ENCODE results near the gene DLGAP1.

The DLGAP1 gene

GRCh38 chr18:4238966-4239365, 216.1 kb downstream of the DLGAP1 start:
- peaks cover 5% of the 10 kb centered on the region for H3K27me3 ChIP-seq (ENCODE audit: insufficient read depth, poor library complexity, severe bottlenecking)

GRCh38 chr18:4237664-4238041, 217.5 kb downstream of the DLGAP1 start:
- Histone ChIP-seq H3K27me3 (ENCODE audit: insufficient read depth, poor library complexity, severe bottlenecking) (peaks cover 5% of the 10 kb centered on the region), H3K4me3 (replicated peaks; ENCODE audit: insufficient read depth, low read length) (no peak overlapping the region)
- TF ChIP-seq GABPA (IDR thresholded peaks at IDR 0.05; ENCODE audit: low read depth) (no peak), POLR2AphosphoS5 (IDR thresholded peaks at IDR 0.05; ENCODE audit: low read depth) (no peak), REST (IDR thresholded peaks at IDR 0.05; ENCODE audit: insufficient replicate concordance, low read depth) (no peak), CTCF (IDR thresholded peaks at IDR 0.05; ENCODE audit: insufficient read depth, low read length) (no peak), SPI1 (IDR thresholded peaks at IDR 0.05; ENCODE audit: borderline replicate concordance, low read depth) (no peak)

More at GRCh38 chr18:4238966-4239365, 216.1 kb downstream of the DLGAP1 start:
- Histone ChIP-seq H3K27ac (replicated peaks) (no peak overlapping the region), H3K4me3 (replicated peaks; ENCODE audit: insufficient read depth, low read length) (no peak overlapping the region)
- DNase-seq (ENCODE audit: low read depth in 1 of 2, low spot score in 1 of 2) = no peak
- TF ChIP-seq POLR2AphosphoS5 (IDR thresholded peaks at IDR 0.05; ENCODE audit: low read depth) (no peak), GABPA (IDR thresholded peaks at IDR 0.05; ENCODE audit: low read depth) (no peak), CTCF (IDR thresholded peaks at IDR 0.05; ENCODE audit: insufficient read depth, low read length) (no peak), SPI1 (IDR thresholded peaks at IDR 0.05; ENCODE audit: borderline replicate concordance, low read depth) (no peak), REST (IDR thresholded peaks at IDR 0.05; ENCODE audit: insufficient replicate concordance, low read depth) (no peak)

DNA sequence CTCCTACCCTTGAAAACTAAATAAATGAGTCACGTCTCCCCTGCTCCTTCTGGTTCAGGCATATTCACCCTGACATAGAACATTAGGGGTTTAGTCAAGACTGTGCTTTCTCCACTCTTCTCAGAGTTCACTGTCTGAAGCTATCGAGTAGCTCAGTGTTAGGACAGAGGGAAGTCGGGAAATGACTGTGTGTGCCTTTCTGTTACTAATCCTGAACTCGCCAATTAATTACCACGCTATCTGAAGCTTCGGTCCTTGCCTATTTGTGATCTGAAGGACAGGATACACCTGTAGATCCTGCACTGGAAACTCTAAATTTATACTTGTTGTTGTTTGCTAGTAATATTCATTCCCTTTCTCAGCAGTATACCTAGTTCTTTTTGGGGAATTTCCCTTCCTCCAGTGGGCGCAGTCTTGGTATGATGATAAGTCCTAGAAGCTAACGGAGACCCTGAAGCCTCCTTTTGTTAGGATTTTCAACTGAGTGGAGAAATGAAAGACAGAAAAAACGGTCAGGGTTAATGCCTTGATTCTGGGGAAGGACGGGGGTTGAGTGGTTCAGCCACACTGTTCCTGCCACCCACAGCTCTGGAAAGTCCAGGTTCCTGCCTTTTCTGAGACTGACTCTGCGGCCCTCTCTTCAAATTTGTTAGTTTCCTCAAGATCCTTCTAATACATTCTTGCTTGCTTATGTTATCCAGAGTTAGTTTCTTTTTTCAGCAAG, 218.0 kb downstream of the DLGAP1 start:
- no peak for TF ChIP-seq POLR2AphosphoS5 (IDR thresholded peaks at IDR 0.05; ENCODE audit: low read depth)
- no peak for TF ChIP-seq CTCF (IDR thresholded peaks at IDR 0.05; ENCODE audit: insufficient read depth, low read length)
- TF ChIP-seq GABPA (IDR thresholded peaks at IDR 0.05; ENCODE audit: low read depth) = no peak
- no peak for TF ChIP-seq REST (IDR thresholded peaks at IDR 0.05; ENCODE audit: insufficient replicate concordance, low read depth)
- TF ChIP-seq SPI1 (IDR thresholded peaks at IDR 0.05; ENCODE audit: borderline replicate concordance, low read depth) = no peak
- Histone ChIP-seq H3K4me3 (replicated peaks; ENCODE audit: insufficient read depth, low read length) (no peak overlapping the region), H3K27ac (replicated peaks) (no peak overlapping the region), H3K27me3 (ENCODE audit: insufficient read depth, poor library complexity, severe bottlenecking) (peaks cover 5% of the 10 kb centered on the region)
- no peak for DNase-seq (ENCODE audit: low read depth in 1 of 2, low spot score in 1 of 2)

More at GRCh38 chr18:4237664-4238041, 217.5 kb downstream of the DLGAP1 start:
- no peak for DNase-seq (ENCODE audit: low read depth in 1 of 2, low spot score in 1 of 2)
- no peak overlapping the region for H3K27ac ChIP-seq (replicated peaks)

Data from HL-60 (cell line).